Stimulated activated CD8-positive, alpha-beta memory T cell treated with anti-CD3 and anti-CD28 coated beads, Interleukin-12 subunit alpha, Interleukin-12 subunit beta, amount 100 ng/mL, for 1 hour (primary cell): ENCODE data around the gene ANKRD22.

Source experiments
- DNase-seq: peaks from one replicate; pipeline ENCODE4 v3.0.0-alpha.2; 2020; ENCODE audit warnings: low read depth

Gene ANKRD22

GRCh38 chr10:88800152-88801125, 51.2 kb downstream of the ANKRD22 start:
- no peak for DNase-seq

- DNase-seq: no peak
Measured at GRCh38 chr10:88794731-88795130, 56.9 kb downstream of the ANKRD22 start.

GRCh38 chr10:88793712-88794299, 57.8 kb downstream of the ANKRD22 start:
- DNase-seq: no peak

GRCh38 chr10:88792661-88793060, 59.0 kb downstream of the ANKRD22 start:
- DNase-seq: no peak

- no peak for DNase-seq
Measured at GRCh38 chr10:88791924-88792323, 59.7 kb downstream of the ANKRD22 start.

- DNase-seq: no peak
Measured at GRCh38 chr10:88788924-88789323, 62.7 kb downstream of the ANKRD22 start.

- no peak for DNase-seq
Measured at GRCh38 chr10:88787463-88787862, 64.2 kb downstream of the ANKRD22 start.

GRCh38 chr10:88786032-88786770, 65.4 kb downstream of the ANKRD22 start:
- no peak for DNase-seq

- DNase-seq: no peak
Measured at GRCh38 chr10:88783724-88784123, 67.9 kb downstream of the ANKRD22 start.

- no peak for DNase-seq
Measured at GRCh38 chr10:88782222-88782621, 69.4 kb downstream of the ANKRD22 start.

- no peak for DNase-seq
Measured at GRCh38 chr10:88781206-88781605, 70.4 kb downstream of the ANKRD22 start.
